Left ventricle myocardium superior (tissue), 1 donor: Measurements from ENCODE around the gene PCDHB16. TPM values are rescaled to one million over a fixed set of nuclear protein-coding genes. Genes with fewer than 3 reads are reported as not detected.
"Not testable (repeated sequence)": the region's sequence is repeated elsewhere in the genome, so short reads cannot be mapped to it uniquely, and the experiment has no call there.

Source experiments
- ATAC-seq: fragments of 200-7000 bp; cut with Tn5 transposase; one replicate; pipeline ENCODE4 v1.9.1; 2020; ENCODE audit warnings: mild to moderate bottlenecking, moderate library complexity
- DNase-seq: peaks from one replicate; pipeline ENCODE4 v3.0.0-alpha.2; 2020
- intact Hi-C: fragments of 100-400 bp; cut with micrococcal nuclease; formaldehyde crosslinking; loops from one replicate; pipeline ENCODE4 v1.11.0; 2022
- total RNA-seq: library from RNA; stranded (reverse); fragmentation: NEBNext Ultra II Directional; extraction: Animal tissue kit (Norgen Biotek cat#: 25700); gene quantifications from one replicate; pipeline ENCODE4 v1.2.1, GENCODE V29; 2021
- donor health status: DM: no; HTN: yes; CAD: no; lungs with severe emphysema.

Gene PCDHB16
- total RNA-seq, 1 donor from 2014 or later: 2.7 TPM

- DNase-seq, ATAC-seq, intact Hi-C loops: not testable (repeated sequence)
Measured at GRCh38 chr5:141179371-141179770, 2.8 kb upstream of the PCDHB16 start.

GRCh38 chr5:141179876-141180275, 2.3 kb upstream of the PCDHB16 start:
- intact Hi-C loops: not testable (repeated sequence)

GRCh38 chr5:141180313-141180712, 1.9 kb upstream of the PCDHB16 start:
- ATAC-seq (no peak), DNase-seq (no peak)
- intact Hi-C loops: no loop called here

More at GRCh38 chr5:141179876-141180275, 2.3 kb upstream of the PCDHB16 start:
- ATAC-seq, DNase-seq: not testable (repeated sequence)

- ATAC-seq, intact Hi-C loops, DNase-seq: not testable (repeated sequence)
Measured at GRCh38 chr5:141184117-141184855, 2.1 kb downstream of the PCDHB16 start.

- intact Hi-C loops: no loop called here
- DNase-seq: no peak
- ATAC-seq: no peak
Measured at GRCh38 chr5:141186897-141187512, 4.8 kb downstream of the PCDHB16 start, which contains the start of gene PCDHB9. Gene PCDHB9, plus strand, starts transcription at chr5:141187161. Its CDS starts 158 bp downstream, at chr5:141187319.

GRCh38 chr5:141188682-141189081, 6.5 kb downstream of the PCDHB16 start:
- ATAC-seq, intact Hi-C loops, DNase-seq: not testable (repeated sequence)

GRCh38 chr5:141189131-141189530, 6.9 kb downstream of the PCDHB16 start:
- ATAC-seq, intact Hi-C loops, DNase-seq: not testable (repeated sequence)

- ATAC-seq (no peak), DNase-seq (no peak)
- intact Hi-C loops: no loop called here
Measured at GRCh38 chr5:141192110-141192725, 10.0 kb downstream of the PCDHB16 start, which contains the start of gene PCDHB10. Gene PCDHB10, plus strand, starts transcription at chr5:141192353. Its CDS starts 200 bp downstream, at chr5:141192553.

- ATAC-seq, DNase-seq, intact Hi-C loops: not testable (repeated sequence)
Measured at GRCh38 chr5:141194332-141194731, 12.1 kb downstream of the PCDHB16 start.

- ATAC-seq: no peak
- intact Hi-C loops: no loop called here
- DNase-seq: no peak
Measured at GRCh38 chr5:141196363-141196762, 14.2 kb downstream of the PCDHB16 start.

GRCh38 chr5:141199359-141200235, 17.4 kb downstream of the PCDHB16 start, which contains the start of gene PCDHB11:
Gene PCDHB11, plus strand, starts transcription at chr5:141199627. Its CDS starts 148 bp downstream, at chr5:141199775.
- DNase-seq (no peak), ATAC-seq (no peak)
- intact Hi-C loops: no loop called here

GRCh38 chr5:141201126-141201525, 18.9 kb downstream of the PCDHB16 start:
- DNase-seq: not testable (repeated sequence)

GRCh38 chr5:141201646-141202045, 19.5 kb downstream of the PCDHB16 start:
- DNase-seq, intact Hi-C loops, ATAC-seq: not testable (repeated sequence)

More at GRCh38 chr5:141201126-141201525, 18.9 kb downstream of the PCDHB16 start:
- ATAC-seq, intact Hi-C loops: not testable (repeated sequence)

GRCh38 chr5:141208478-141208877, 26.3 kb downstream of the PCDHB16 start, which contains the start of gene PCDHB12:
Gene PCDHB12, plus strand, starts transcription at chr5:141208719. Its CDS starts 189 bp downstream, at chr5:141208908.
- peak; percentile 35 for DNase-seq
- no peak for ATAC-seq
- intact Hi-C loops: no loop called here

GRCh38 chr5:141210281-141210680, 28.1 kb downstream of the PCDHB16 start:
- ATAC-seq, intact Hi-C loops, DNase-seq: not testable (repeated sequence)

- intact Hi-C loops, ATAC-seq, DNase-seq: not testable (repeated sequence)
Measured at GRCh38 chr5:141210849-141211248, 28.7 kb downstream of the PCDHB16 start.

- intact Hi-C loops: not testable (repeated sequence)
- DNase-seq: peak; percentile 77
- peak; percentile 84 for ATAC-seq
Measured at GRCh38 chr5:141213656-141214339, 31.6 kb downstream of the PCDHB16 start, which contains the start of gene PCDHB13. Gene PCDHB13, plus strand, starts transcription at chr5:141213919. Its CDS starts 205 bp downstream, at chr5:141214124.

- DNase-seq, intact Hi-C loops, ATAC-seq: not testable (repeated sequence)
Measured at GRCh38 chr5:141214583-141214982, 32.4 kb downstream of the PCDHB16 start.
